GM18502 (cell line): ENCODE data around the gene SETD7.
"Not testable (repeated sequence)": the region's sequence is repeated elsewhere in the genome, so short reads cannot be mapped to it uniquely, and the experiment has no call there.

ENCODE experiments used
- ATAC-seq: cut with Tn5 transposase; IDR thresholded peaks from one replicate; pipeline ENCODE4 v1.9.1; 2021; ENCODE audit warnings: mild to moderate bottlenecking; ENCODE audit not compliant: unreplicated experiment, poor library complexity

SETD7 gene

GRCh38 chr4:139476363-139476762, 79.7 kb downstream of the SETD7 start:
- ATAC-seq: no peak

DNA sequence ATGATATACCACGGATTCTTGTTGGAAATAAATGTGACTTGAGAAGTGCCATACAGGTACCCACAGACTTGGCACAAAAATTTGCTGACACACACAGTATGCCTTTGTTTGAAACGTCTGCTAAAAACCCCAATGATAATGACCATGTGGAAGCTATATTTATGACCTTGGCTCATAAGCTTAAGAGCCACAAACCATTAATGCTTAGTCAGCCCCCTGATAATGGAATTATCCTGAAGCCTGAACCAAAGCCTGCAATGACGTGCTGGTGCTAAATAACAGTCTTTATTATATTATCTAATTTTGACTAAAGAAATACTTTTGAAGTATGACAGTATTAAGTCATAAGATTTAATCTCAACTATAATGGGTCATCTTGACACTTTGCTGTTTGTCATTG, 83.2 kb downstream of the SETD7 start:
- no peak for ATAC-seq

GRCh38 chr4:139470997-139471665, 84.9 kb downstream of the SETD7 start:
- ATAC-seq: no peak

- no peak for ATAC-seq
These were observed 85.7 kb downstream of the SETD7 start for GRCh38 chr4:139470295-139470694.

- no peak for ATAC-seq
These were observed 86.2 kb downstream of the SETD7 start for GRCh38 chr4:139469869-139470268.

DNA sequence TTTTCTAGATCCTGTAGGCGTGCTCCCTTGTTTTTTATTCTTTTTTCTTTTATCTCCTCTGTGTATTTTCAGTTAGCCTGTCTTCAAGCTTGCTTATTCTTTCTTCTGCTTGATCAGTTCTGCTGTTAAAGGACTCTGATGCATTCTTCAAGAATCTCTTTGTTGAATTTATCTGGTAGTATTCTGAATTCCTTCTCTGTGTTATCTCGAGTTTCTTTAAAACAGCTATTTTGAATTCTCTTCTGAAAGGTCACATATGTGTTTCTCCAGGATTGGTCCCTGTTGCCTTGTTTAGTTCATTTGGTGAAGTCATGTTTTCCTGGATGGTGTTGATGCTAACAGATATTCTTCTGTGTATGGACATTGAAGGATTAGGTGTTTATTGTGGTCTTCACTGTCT, 86.8 kb downstream of the SETD7 start:
- no peak for ATAC-seq

DNA sequence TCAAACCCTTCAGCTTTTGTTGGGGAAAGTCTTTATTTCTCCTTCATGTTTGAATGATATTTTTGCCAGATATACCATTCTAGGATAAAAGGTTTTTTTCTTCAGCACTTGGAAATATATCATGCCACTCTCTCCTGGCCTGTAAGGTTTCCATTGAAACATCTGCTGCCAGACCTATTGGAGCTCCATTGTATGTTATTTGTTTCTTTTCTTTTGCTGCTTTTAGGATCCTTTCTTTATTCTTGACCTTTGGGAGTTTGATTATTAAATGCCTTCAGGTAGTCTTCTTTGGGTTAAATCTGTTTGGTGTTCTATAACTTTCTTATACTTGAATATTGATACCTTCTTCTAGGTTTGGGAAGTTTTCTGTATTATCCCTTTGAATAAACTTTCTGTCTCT, 87.3 kb downstream of the SETD7 start:
- ATAC-seq: not testable (repeated sequence)

DNA sequence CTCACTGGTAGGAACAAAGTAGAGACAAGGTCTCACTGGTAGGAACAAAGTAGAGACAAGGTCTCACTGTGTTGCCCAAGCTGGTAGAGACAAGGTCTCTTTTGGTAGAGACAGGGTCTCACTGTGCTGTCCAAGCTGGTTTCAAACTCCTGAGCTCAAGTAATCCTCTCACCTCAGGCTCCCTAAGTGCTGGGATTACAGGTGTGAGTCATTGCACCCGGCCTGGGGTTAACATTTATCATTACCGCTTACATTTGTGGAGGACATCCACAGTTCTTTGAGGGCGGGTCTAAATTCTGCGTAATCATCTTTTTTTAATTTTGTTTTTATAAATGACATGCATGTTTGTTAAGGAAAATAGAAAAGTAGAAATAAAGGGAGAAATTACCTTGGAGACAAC, 90.1 kb downstream of the SETD7 start:
- ATAC-seq: no peak

DNA sequence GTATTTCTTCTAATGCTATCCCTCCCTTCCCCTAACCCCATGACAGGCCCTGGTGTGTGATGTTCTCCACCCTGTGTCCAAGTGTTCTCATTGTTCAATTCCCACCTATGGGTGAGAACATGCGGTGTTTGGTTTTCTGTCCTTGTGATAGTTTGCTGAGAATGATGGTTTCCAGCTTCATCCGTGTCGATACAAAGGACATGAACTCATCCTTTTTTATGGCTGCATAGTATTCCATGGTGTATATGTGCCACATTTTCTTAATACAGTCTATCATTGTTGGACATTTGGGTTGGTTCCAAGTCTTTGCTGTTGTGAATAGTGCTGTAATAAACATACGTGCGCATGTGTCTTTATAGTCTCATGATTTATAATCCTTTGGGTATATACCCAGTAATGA, 91.5 kb downstream of the SETD7 start:
- ATAC-seq: not testable (repeated sequence)

DNA sequence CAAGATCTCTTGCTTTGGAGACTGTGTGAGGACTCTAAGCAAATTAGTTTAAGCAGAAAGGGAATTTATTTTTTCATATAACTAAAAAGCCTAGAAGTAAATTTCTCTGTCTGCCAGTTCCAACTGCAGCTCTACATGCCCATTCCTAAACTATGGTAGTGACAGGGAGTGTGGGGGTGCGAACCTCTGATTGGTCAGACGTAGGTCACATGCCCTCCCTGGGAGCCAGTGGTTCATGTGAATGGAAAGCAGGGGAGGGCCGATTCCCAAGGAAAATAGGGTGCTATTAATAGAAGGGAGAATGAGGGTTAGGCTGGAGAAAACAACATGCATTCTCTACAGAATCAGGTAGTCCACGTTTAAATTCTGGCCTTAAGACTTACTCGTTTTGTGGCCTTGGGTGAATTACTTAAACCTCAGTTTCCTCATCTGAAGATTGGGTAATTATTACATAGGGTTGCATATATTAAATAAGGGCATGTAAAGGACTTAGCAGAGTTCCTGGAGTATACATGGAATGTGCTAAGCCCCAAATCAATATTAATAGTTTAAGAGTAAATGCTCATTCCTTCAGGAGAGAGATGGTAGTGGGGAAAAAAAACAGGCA, 94.9 kb downstream of the SETD7 start:
- ATAC-seq: no peak

- no peak for ATAC-seq
These were observed 95.5 kb downstream of the SETD7 start for GRCh38 chr4:139460565-139460964.

DNA sequence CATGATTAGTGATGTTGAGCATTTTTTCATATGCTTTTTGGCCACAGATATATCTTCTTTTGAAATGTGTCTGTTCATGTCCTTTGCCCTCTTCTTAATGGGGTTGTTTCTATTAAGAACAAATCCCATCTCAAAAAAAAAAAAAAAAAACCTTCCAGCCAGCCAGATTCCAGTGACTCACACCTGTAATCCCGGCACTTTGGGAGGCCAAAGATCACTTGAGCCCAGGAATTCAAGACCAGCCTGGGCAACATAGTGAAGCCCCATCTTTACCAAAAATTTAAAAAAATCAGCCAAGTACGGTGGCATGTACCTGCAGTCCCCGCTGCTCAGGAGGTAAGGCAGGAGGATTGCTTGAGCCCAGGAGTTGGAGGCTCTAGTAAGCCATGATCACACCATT, 97.0 kb downstream of the SETD7 start:
- ATAC-seq: no peak

DNA sequence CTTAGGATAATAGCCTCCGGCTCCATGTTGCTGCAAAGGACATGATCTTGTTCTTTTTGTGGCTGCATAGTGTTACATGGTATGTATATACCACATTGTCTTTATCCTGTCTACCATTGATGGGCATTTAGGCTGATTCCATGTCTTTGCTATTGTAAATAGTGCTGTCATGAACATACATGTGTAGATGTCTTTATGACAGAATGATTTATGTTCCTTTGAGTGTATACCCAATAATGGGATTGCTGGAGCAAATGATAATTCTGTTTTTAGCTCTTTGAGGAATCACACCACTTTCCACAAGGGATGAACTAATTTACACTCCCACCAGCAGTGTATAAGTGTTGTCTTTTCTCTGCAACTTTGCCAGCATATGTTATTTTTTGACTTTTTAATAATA, 97.5 kb downstream of the SETD7 start:
- ATAC-seq: no peak

DNA sequence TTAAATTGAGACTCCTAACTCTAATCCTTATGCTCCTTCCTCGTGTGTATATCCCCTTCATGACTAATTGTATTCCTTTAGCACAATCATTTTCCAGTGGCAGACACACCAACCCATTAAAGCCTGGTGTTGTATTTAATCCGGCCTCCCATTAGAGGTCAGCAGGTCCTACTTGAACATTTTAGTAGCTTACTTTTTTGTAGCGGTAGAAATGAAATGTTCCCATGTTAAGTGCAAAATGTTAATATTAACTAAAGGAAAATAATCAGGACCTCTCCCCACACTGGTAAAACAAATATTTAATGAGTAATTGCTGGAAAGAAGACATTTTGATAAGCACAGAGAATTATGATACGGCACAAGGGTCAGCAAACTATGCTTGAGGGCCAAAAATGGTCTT, 98.7 kb downstream of the SETD7 start:
- ATAC-seq: no peak

DNA sequence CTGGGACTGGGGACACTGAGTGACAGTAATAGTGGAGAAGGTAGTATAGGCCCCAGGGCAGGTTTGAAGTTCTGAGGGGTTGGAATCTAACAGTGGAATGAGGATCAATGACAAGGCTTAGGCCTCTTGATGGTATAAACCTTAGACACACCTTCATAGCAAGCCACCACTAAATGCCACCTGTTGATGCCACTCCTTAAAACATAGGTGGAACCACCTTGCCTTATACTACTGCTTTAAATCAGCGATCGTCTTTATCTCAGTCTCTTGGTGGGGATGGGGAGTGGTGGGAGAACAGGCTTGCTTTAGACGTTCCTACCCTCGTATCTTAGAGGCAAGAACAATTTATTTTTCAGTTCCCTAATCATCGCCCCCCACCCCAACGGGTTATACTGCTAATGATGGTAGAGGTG, 100.9 kb downstream of the SETD7 start:
- ATAC-seq: no peak

DNA sequence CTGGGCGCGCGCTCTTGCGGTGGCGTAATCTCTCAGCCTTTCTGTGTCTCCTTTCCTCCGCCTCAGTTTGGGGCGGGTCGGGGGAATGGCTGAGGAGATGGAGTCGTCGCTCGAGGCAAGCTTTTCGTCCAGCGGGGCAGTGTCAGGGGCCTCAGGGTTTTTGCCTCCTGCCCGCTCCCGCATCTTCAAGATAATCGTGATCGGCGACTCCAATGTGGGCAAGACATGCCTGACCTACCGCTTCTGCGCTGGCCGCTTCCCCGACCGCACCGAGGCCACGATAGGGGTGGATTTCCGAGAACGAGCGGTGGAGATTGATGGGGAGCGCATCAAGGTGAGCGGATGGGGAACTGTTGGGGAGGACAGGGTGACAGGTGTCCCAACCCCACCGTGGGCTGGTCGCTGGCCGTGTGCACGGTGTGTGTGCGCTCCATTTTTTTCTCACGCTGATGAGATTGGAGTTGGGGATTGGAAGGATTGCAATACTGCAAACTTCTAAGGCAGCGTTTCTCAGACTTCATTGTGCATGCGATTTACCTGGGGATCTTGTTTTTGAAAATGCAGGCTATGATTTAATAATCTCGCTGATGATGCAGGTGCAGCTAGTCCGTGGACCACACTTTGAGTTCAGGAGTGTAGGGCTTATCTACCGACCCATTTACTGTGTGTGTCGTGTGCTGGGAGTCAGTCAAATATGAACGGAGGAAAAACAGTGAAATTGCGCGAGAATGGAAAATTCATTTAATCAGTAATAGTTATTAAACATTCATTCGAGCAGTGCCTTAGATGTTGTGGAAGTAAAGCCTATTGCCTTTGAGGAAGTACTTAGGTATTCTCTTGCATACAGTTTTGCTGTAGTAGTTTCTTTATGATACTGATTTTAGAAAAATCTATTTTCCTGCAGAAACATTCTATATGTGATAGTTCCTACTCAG, 101.6 kb downstream of the SETD7 start, which contains the start of gene RAB33B:
Gene RAB33B (plus strand): TSS at position 11 of the 935 bp plus-strand sequence. CDS start 75 bp downstream, at position 86.
- ATAC-seq: peak; percentile 7

DNA sequence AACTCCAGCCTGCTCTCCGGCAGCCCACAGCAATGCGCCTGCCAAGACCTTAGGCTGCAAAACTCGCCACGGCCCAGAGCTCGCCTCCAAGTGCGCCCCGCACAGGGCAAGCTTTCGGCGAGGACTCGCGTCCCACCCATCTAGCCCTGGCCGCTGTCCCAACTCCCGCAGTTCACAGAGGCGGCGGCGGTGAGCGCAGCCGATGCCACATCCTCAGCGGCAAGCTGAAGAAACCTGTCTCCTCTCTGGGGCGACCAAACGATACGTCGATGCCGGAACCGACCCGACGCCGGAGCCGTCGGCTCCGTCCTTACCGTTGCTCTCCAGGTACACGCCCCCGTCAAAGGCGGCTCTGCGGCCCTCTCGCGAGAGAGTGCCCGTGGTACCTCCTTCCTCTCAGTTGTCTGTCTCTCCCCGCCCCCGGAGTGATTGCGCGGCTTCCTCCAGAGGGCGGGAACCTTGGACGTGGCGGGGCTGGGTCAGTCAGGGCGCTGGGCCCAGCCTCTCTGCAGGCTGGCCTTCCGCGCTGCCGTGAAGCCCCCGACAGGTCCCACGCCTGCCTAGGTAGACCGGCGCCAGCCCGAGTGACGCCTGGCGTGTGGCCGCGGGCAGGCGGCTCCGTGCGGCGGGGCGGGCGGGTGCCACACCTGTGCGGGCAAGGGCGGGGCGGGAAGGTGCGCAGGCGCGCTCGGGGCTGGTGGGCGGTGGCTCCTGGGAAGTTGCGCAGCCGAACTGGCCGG, 102.5 kb downstream of the SETD7 start:
- ATAC-seq: peak; percentile 89

DNA sequence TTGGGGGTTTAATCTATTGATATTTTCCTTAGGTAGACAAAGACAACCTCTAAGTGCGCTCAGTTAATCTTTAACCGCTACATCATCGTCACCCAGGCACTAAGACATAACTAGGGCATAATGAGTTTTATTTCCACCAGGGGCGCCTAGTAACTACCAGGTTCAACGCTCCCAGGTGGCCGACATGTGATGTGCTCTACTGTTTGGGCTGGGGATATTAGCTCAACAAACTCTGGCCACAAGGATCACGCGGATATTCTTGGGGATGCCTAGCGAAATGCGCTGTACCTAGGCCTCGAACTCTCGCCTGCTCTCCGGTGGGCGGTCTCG, 103.0 kb downstream of the SETD7 start:
- ATAC-seq: peak; percentile 57

- no peak for ATAC-seq
These were observed 104.0 kb downstream of the SETD7 start for GRCh38 chr4:139451997-139452396.

DNA sequence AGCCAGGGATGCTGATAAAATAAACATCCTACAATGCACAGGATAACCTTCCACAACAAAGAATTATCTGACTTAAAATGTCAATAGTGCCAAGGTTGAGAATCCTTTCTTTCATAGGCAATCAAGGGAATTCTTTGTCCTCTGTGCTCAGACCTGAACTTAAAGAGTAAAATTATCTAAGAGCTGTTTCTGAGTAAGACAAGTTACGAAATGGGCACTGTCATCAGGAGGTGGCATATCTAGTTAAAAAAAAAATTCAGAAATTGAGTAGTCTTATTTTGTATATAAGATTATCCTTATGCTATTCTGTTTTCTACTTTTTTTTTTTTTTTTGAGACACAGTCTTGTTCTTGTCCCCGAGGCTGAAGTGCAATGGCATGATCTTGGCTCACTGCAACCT, 105.4 kb downstream of the SETD7 start:
- ATAC-seq: no peak

DNA sequence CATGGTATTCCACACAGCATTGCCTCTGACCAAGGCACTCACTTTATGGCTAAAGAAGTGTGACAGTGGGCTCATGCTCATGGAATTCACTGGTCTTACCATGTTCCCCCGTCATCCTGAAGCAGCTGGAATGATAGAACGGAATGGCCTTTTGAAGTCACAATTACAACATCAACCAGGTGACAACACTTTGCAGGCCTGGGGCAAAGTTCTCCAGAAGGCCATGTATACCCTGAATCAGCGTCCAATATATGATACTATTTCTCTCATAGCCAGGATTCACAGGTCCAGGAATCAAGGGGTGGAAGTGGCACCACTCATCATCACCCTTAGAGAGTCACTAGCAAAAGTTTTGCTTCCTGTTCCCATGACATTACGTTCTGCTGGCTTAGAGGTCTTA, 108.9 kb downstream of the SETD7 start:
- ATAC-seq: not testable (repeated sequence)
